ENCODE measurements around the gene RYR3.

Gene RYR3

DNA sequence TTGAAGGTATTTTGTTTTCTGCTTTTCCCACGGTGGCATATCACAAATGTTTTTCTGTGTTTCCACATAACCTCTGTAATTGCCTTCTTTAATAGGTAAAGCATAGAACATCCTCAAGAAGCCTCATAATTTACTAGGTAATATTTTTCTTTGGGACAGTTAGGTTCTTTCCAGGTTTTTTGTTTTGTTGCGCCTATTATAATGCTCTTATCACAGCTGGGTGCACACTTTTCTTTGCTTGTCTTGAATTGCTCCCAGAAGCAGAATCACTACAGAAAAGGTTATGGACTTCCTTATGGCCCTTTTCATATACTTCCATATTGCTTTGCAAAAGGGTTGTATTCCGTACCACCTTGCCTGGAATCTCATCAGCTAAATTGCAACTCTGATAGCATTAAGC lies 213.5 kb downstream of the RYR3 start:
- H2AFZ ChIP-seq (ENCODE audit: low read depth, low read length): no peak overlapping the region
- H3K27me3 ChIP-seq (ENCODE audit: insufficient read depth, low read length): no peaks in the 10 kb centered on the region
- no peaks in the 10 kb centered on the region for H3K36me3 ChIP-seq (ENCODE audit: insufficient read depth, low read length)
- H3K4me1 ChIP-seq (ENCODE audit: insufficient read depth, low read length): no peaks in the 10 kb centered on the region
- H3K9me3 ChIP-seq (ENCODE audit: low read length): no peaks in the 10 kb centered on the region
- H3K4me3 ChIP-seq (ENCODE audit: low read length): no peak overlapping the region

DNA sequence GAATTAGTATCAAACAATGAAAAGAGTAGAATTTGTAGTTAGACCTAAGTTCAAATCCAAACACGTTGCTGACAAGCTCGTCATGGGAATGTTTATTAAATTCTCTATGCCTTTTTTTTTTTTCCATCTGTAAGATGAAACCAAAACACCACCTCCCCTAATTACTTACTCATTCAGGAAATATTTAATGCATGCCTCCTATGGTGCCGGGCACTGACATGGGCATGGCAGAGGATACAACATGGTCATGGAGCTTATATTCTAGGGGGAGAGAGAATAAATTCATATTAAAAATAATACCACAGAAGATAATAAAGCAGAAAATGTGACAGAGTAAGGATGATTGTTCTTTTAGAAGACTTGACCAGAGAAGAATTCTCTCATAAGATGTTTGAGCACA lies 215.8 kb downstream of the RYR3 start:
- H3K9me3 ChIP-seq (ENCODE audit: low read length): no peaks in the 10 kb centered on the region
- H3K27me3 ChIP-seq (ENCODE audit: insufficient read depth, low read length): no peaks in the 10 kb centered on the region
- H3K36me3 ChIP-seq (ENCODE audit: insufficient read depth, low read length): no peaks in the 10 kb centered on the region
- H2AFZ ChIP-seq (ENCODE audit: low read depth, low read length): no peak overlapping the region
- H3K4me1 ChIP-seq (ENCODE audit: insufficient read depth, low read length): no peaks in the 10 kb centered on the region
- no peak overlapping the region for H3K4me3 ChIP-seq (ENCODE audit: low read length)

DNA sequence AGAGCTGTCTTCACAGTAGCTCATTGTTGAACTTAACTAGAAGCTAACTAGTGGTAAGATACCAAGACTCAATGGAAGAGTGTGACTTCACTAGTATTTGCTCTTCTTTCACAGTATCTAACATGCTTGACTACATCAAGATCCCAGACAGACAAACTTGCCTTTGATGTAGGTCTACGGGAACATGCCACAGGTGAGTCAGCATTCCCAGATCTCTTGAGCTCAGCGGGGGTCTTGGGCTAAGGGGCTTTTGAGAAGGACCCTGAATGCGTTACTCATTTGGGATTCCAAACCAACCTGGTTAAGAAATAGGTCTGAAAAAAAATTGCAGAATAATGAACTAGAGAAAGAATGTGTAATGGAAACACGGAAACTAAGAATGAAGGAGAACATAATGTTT lies 222.4 kb downstream of the RYR3 start:
- H3K4me3 ChIP-seq (ENCODE audit: low read length): no peak overlapping the region
- no peaks in the 10 kb centered on the region for H3K27me3 ChIP-seq (ENCODE audit: insufficient read depth, low read length)
- H2AFZ ChIP-seq (ENCODE audit: low read depth, low read length): no peak overlapping the region
- H3K4me1 ChIP-seq (ENCODE audit: insufficient read depth, low read length): no peaks in the 10 kb centered on the region
- no peaks in the 10 kb centered on the region for H3K9me3 ChIP-seq (ENCODE audit: low read length)
- no peaks in the 10 kb centered on the region for H3K36me3 ChIP-seq (ENCODE audit: insufficient read depth, low read length)

DNA sequence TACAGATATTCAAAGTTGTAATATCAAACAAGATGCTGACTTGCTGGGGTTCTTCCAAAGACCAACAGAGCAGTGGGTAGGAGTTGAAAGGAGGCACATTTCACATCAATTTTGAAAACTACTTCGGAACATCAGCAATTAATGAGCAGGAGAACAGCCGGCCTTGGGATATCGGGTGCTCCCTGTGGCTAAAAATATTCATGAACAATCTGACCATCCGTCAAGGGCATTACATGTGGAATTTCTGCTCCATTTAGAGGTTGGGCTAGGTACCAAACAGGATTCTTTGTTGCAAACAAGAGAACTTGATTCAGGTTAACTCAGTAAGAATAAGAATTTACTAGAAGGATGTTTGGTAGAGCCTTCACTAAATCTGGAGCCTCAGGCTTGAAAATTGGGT lies 223.9 kb downstream of the RYR3 start:
- H3K27me3 ChIP-seq (ENCODE audit: insufficient read depth, low read length): no peaks in the 10 kb centered on the region
- no peaks in the 10 kb centered on the region for H3K9me3 ChIP-seq (ENCODE audit: low read length)
- no peak overlapping the region for H3K4me3 ChIP-seq (ENCODE audit: low read length)
- H3K4me1 ChIP-seq (ENCODE audit: insufficient read depth, low read length): no peaks in the 10 kb centered on the region
- no peaks in the 10 kb centered on the region for H3K36me3 ChIP-seq (ENCODE audit: insufficient read depth, low read length)
- no peak overlapping the region for H2AFZ ChIP-seq (ENCODE audit: low read depth, low read length)

DNA sequence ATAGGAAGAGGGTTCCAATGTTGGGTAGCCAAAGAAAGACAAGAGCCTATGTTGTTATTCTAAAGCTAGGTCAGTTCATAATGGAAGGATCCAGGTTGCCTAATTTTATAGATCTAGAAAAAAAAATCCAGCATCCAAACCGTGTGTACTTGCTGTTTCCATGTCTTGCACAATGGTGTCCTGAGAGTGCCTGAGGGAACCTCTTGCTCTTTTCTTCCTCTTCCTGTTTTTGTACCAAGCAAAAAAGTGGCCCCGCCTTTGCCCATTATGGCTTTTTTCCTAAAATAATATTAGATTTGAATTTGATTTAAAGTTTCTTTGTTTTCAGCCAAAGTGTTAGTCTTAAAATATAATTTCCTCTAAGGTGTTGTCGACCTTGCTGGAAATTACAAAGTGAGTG lies 224.4 kb downstream of the RYR3 start:
- no peaks in the 10 kb centered on the region for H3K9me3 ChIP-seq (ENCODE audit: low read length)
- no peaks in the 10 kb centered on the region for H3K4me1 ChIP-seq (ENCODE audit: insufficient read depth, low read length)
- no peaks in the 10 kb centered on the region for H3K27me3 ChIP-seq (ENCODE audit: insufficient read depth, low read length)
- no peaks in the 10 kb centered on the region for H3K36me3 ChIP-seq (ENCODE audit: insufficient read depth, low read length)
- no peak overlapping the region for H2AFZ ChIP-seq (ENCODE audit: low read depth, low read length)
- H3K4me3 ChIP-seq (ENCODE audit: low read length): no peak overlapping the region

DNA sequence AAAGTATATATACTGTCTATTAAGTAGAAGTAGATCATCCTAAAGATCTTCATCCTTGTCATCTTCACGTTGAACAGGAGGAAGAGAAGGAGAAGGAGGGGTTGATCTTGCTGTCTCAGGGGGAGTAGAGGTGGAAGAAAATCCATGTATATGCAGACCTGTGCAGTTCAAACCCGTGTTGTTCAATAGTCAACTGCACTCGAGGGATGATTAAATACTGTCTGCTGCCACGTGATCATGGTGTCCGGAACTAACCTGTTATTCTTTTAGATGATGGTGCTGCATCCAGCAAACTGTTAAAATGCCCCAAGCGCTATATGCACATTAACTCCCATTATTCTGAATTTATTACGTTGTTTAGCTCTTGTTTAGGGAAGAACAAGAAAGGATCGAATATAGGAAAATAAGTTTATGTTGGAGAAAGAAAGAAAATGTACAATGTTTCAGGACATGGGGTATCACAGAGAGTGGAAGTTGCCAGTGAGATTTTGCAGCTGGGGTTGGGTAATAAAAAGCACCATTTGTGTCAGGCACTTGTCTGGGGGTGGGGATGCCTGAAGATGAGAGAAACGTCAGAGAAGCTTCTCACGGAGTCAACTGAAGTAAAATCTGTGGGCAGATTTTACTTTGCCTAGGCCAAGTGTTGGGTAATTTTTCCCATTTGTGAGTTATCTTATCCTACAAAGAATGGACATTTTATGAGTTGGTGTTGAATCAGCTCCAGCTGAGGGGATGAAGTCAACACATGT lies 229.2 kb downstream of the RYR3 start:
- H3K36me3 ChIP-seq (ENCODE audit: insufficient read depth, low read length): no peaks in the 10 kb centered on the region
- no peak overlapping the region for H2AFZ ChIP-seq (ENCODE audit: low read depth, low read length)
- H3K4me3 ChIP-seq (ENCODE audit: low read length): no peak overlapping the region
- no peaks in the 10 kb centered on the region for H3K9me3 ChIP-seq (ENCODE audit: low read length)
- H3K27me3 ChIP-seq (ENCODE audit: insufficient read depth, low read length): no peaks in the 10 kb centered on the region
- H3K4me1 ChIP-seq (ENCODE audit: insufficient read depth, low read length): no peaks in the 10 kb centered on the region

DNA sequence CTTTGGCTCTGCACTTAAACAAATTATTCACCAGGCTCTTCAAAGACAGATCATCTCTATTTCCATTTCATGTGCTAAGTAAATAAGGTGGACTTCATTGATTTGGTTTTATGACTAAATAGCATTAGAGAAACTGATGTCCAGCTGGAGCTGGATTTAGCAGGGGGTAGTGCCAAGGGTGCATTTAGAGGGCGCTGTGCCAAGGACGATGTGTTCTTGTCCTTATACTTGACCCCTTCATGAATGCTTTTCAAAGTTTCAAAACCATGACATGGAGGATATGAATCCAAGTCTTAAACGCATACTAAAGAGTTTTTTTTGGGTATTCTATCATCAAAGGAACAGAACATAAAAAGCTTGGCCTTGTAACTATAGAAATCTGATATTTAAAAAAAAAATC lies 233.2 kb downstream of the RYR3 start:
- Histone ChIP-seq H3K4me1 (ENCODE audit: insufficient read depth, low read length) (no peaks in the 10 kb centered on the region), H3K9me3 (ENCODE audit: low read length) (no peaks in the 10 kb centered on the region), H3K36me3 (ENCODE audit: insufficient read depth, low read length) (no peaks in the 10 kb centered on the region), H3K27me3 (ENCODE audit: insufficient read depth, low read length) (no peaks in the 10 kb centered on the region), H2AFZ (ENCODE audit: low read depth, low read length) (no peak overlapping the region), H3K4me3 (ENCODE audit: low read length) (no peak overlapping the region)

DNA sequence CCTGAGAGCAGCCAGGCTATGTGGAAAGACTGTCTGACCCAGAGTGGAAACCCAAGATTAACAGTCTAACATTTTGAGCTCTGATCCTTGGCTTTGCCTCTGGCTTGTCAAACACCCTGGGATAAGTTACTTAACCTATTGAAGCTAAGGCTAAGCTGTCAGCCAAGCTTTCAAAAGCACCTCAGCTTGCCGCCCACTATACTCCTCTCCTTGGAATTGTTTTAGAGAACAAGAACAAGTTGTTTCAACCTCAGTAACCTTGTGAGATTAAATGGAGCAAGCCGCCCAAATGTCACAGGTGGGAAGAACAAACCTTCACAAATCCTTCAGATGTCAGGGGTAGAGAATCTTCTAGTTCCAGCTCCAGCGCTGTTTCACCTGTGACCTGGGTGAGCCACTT lies 235.1 kb downstream of the RYR3 start:
- Histone ChIP-seq H3K4me1 (ENCODE audit: insufficient read depth, low read length) (no peaks in the 10 kb centered on the region), H3K27me3 (ENCODE audit: insufficient read depth, low read length) (no peaks in the 10 kb centered on the region), H3K36me3 (ENCODE audit: insufficient read depth, low read length) (no peaks in the 10 kb centered on the region), H2AFZ (ENCODE audit: low read depth, low read length) (no peak overlapping the region), H3K4me3 (ENCODE audit: low read length) (no peak overlapping the region), H3K9me3 (ENCODE audit: low read length) (no peaks in the 10 kb centered on the region)

DNA sequence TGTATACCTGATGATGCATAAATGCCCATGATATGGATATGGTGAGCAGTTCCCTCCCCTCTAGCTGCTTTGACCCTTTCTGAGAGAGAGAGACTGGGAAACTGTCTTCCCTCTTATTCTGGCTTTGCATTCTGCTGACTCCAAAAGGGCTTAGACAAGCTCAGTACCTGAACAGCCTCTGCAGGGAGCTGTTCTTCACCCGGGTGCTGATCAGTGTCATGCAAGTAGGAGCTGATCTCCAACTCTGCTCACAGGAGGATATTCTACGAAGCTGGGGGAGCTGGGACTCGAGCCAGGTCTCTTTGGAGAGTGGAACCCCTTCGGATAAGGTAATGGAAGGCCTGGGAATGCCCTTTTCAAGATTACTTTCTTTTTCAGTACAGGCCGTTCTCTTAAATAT lies 237.1 kb downstream of the RYR3 start:
- Histone ChIP-seq H3K27me3 (ENCODE audit: insufficient read depth, low read length) (no peaks in the 10 kb centered on the region), H3K4me3 (ENCODE audit: low read length) (no peak overlapping the region), H3K9me3 (ENCODE audit: low read length) (no peaks in the 10 kb centered on the region), H3K36me3 (ENCODE audit: insufficient read depth, low read length) (no peaks in the 10 kb centered on the region), H3K4me1 (ENCODE audit: insufficient read depth, low read length) (no peaks in the 10 kb centered on the region), H2AFZ (ENCODE audit: low read depth, low read length) (no peak overlapping the region)

DNA sequence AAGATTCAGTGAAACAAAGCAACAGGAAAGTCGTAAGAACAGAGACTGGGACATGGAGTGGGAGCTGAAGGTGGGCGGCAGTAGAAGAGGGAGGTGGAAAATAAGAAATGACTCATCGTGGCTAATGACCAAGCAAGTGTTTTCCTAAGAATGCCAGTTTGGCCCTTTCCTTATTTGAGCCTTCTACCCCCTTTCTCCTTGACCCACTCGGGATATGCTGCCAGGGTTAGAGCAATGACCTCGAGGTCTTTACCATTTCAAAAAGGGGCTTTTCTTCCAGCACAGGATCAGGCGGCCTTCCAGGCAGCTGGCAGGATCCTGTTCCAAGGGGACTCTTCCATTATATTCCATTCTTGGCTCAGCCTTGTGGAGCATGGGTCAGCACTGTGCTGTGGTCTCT lies 241.1 kb downstream of the RYR3 start:
- Histone ChIP-seq H3K4me1 (ENCODE audit: insufficient read depth, low read length) (no peaks in the 10 kb centered on the region), H2AFZ (ENCODE audit: low read depth, low read length) (no peak overlapping the region), H3K4me3 (ENCODE audit: low read length) (no peak overlapping the region), H3K36me3 (ENCODE audit: insufficient read depth, low read length) (no peaks in the 10 kb centered on the region), H3K9me3 (ENCODE audit: low read length) (no peaks in the 10 kb centered on the region), H3K27me3 (ENCODE audit: insufficient read depth, low read length) (no peaks in the 10 kb centered on the region)

DNA sequence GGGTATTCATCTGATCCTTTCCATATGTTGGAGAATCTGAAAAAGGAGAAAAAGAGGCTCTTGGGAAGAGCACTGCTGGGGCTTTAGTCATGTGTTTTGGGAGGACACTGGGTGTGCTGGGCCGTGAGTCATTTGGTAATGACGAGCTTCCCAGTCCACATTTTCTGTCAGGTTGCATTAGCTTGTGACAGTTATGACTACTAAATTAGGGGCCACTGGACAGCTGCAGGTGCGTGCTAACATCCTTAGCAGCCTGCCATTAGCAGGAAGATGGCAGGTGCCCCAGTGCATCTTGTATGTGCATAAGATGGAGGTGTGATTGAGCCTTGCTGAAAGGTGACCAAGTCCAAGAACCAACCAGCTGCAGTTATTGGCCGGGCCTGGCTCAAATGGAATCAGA lies 242.4 kb downstream of the RYR3 start:
- no peaks in the 10 kb centered on the region for H3K4me1 ChIP-seq (ENCODE audit: insufficient read depth, low read length)
- H2AFZ ChIP-seq (ENCODE audit: low read depth, low read length): no peak overlapping the region
- no peaks in the 10 kb centered on the region for H3K9me3 ChIP-seq (ENCODE audit: low read length)
- H3K4me3 ChIP-seq (ENCODE audit: low read length): no peak overlapping the region
- H3K36me3 ChIP-seq (ENCODE audit: insufficient read depth, low read length): no peaks in the 10 kb centered on the region
- no peaks in the 10 kb centered on the region for H3K27me3 ChIP-seq (ENCODE audit: insufficient read depth, low read length)

DNA sequence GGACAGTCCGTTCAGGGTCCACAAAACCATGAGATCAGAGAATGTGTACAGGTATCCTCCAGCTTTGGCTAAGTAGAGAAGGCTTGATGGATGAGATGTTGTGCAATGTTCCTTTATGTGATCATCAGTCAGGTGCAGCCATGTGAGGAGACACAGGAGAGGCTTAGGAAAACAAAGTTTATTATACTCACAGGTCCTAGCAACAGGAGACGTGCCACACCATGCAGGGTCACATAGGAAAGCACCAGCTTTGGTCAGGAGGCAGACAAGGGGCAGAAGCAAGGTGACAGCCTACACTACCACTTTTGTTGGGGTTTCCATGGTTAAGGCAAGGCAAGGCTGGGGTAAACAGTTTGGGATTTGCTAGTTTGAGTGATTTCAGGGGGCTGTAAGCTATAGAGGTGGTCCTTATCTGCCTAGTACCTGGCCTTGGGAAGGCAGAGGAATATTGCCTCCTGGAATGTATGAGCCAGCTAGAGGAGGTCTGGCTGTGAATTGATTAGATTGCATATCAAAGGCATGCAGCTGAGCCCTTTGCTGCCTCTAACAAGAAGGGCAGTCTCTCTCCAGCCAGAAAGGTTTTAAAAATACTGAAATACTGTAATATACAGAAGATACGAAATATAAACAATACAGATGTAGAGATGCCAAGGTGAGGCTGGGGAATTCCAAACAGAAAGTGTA lies 248.6 kb downstream of the RYR3 start:
- Histone ChIP-seq H3K9me3 (ENCODE audit: low read length) (no peaks in the 10 kb centered on the region), H3K4me1 (ENCODE audit: insufficient read depth, low read length) (no peaks in the 10 kb centered on the region), H3K36me3 (ENCODE audit: insufficient read depth, low read length) (no peaks in the 10 kb centered on the region), H3K27me3 (ENCODE audit: insufficient read depth, low read length) (peaks cover 2% of the 10 kb centered on the region), H3K4me3 (ENCODE audit: low read length) (no peak overlapping the region), H2AFZ (ENCODE audit: low read depth, low read length) (no peak overlapping the region)

DNA sequence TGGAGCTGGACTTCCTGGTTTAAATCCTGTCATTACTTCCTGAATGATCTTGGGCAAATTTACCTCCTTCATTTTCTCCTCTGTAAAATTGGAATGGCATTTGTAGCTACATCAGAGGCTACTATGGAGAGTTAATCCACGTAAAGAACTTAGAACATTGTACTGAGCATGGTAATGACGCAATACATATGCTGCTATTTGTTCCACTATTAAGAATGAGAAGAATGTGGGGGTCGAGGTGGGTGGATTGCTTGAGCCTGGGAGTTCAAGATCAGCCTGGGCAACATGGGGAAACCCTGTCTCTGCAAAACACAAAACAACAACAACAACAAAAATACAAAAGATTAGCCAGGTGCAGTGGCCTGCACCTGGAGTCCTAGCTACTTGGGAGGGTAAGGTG lies 250.6 kb downstream of the RYR3 start:
- Histone ChIP-seq H3K9me3 (ENCODE audit: low read length) (no peaks in the 10 kb centered on the region), H3K4me3 (ENCODE audit: low read length) (no peak overlapping the region), H3K4me1 (ENCODE audit: insufficient read depth, low read length) (no peaks in the 10 kb centered on the region), H3K36me3 (ENCODE audit: insufficient read depth, low read length) (no peaks in the 10 kb centered on the region), H2AFZ (ENCODE audit: low read depth, low read length) (no peak overlapping the region), H3K27me3 (ENCODE audit: insufficient read depth, low read length) (peaks cover 2% of the 10 kb centered on the region)

DNA sequence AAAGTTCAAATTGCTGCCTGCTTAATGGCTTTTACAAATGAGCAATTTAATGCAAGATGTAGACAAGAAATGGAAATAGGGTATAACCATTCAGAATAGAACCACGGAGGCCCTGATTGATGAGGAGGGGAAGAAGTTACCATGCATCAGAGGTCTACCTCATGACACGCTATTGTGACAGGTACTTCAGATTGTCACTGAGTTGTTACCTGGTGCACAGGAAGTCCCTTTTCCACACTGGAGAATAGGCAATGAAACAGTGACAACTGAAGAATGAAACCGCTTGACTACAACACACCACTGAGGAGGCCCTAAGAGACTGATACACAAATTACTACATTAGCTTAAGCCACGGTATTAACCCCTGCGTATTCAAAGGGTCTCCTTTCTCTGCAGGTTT lies 251.2 kb downstream of the RYR3 start:
- H3K9me3 ChIP-seq (ENCODE audit: low read length): no peaks in the 10 kb centered on the region
- no peak overlapping the region for H2AFZ ChIP-seq (ENCODE audit: low read depth, low read length)
- peaks cover 2% of the 10 kb centered on the region for H3K27me3 ChIP-seq (ENCODE audit: insufficient read depth, low read length)
- no peak overlapping the region for H3K4me3 ChIP-seq (ENCODE audit: low read length)
- H3K36me3 ChIP-seq (ENCODE audit: insufficient read depth, low read length): no peaks in the 10 kb centered on the region
- no peaks in the 10 kb centered on the region for H3K4me1 ChIP-seq (ENCODE audit: insufficient read depth, low read length)

Measured in neuron (in vitro differentiated cells).